G401.6 (cell line): ENCODE results near the gene PTPRCAP.
"Not testable (repeated sequence)": the region's sequence is repeated elsewhere in the genome, so short reads cannot be mapped to it uniquely, and the experiment has no call there.

Source experiments
- FAIRE-seq: peaks from 2 replicates; lab custom pipeline; 2012; peaks lifted over from hg19 to GRCh38; lab: Jason Lieb, UNC

The PTPRCAP gene

GRCh38 chr11:67437082-67437808 lies at the start of gene PTPRCAP:
TSS of gene PTPRCAP (minus strand) at chr11:67437682. CDS start at chr11:67437619, 63 bp downstream.
- no peak for FAIRE-seq

GRCh38 chr11:67486481-67487195 lies 49.2 kb upstream of the PTPRCAP start:
- no peak for FAIRE-seq

GRCh38 chr11:67485873-67486361 lies 48.4 kb upstream of the PTPRCAP start:
- FAIRE-seq: not testable (repeated sequence)

GRCh38 chr11:67484847-67485311 lies 47.4 kb upstream of the PTPRCAP start:
- FAIRE-seq: no peak

GRCh38 chr11:67483831-67484665 lies 46.6 kb upstream of the PTPRCAP start:
- no peak for FAIRE-seq

- peak; percentile 92 for FAIRE-seq
Measured at GRCh38 chr11:67482827-67483798, 45.6 kb upstream of the PTPRCAP start, which contains the start of gene AIP. TSS of gene AIP (plus strand) at chr11:67483026. CDS start at chr11:67483159, 133 bp downstream.

GRCh38 chr11:67482275-67482826 lies 44.9 kb upstream of the PTPRCAP start:
- no peak for FAIRE-seq

GRCh38 chr11:67477344-67478050 lies 40.0 kb upstream of the PTPRCAP start:
- not testable (repeated sequence) for FAIRE-seq

GRCh38 chr11:67476692-67477091 lies 39.2 kb upstream of the PTPRCAP start:
- FAIRE-seq: not testable (repeated sequence)

- no peak for FAIRE-seq
Measured at GRCh38 chr11:67472882-67473281, 35.4 kb upstream of the PTPRCAP start.

GRCh38 chr11:67470337-67471002 lies 33.0 kb upstream of the PTPRCAP start:
- FAIRE-seq: no peak

- FAIRE-seq: no peak
Measured at GRCh38 chr11:67469508-67469811, 32.0 kb upstream of the PTPRCAP start.

- no peak for FAIRE-seq
Measured at GRCh38 chr11:67468759-67469507, 31.5 kb upstream of the PTPRCAP start, which contains the start of gene TMEM134. TSS of gene TMEM134 (minus strand) at chr11:67469251. CDS start at chr11:67469192, 59 bp downstream.

- FAIRE-seq: no peak
Measured at GRCh38 chr11:67468456-67468758, 30.9 kb upstream of the PTPRCAP start.

GRCh38 chr11:67468056-67468455 lies 30.6 kb upstream of the PTPRCAP start:
- FAIRE-seq: no peak

- FAIRE-seq: no peak
Measured at GRCh38 chr11:67466962-67467771, 29.7 kb upstream of the PTPRCAP start.

- no peak for FAIRE-seq
Measured at GRCh38 chr11:67466367-67466766, 28.9 kb upstream of the PTPRCAP start.

GRCh38 chr11:67465530-67465929 lies 28.0 kb upstream of the PTPRCAP start:
- not testable (repeated sequence) for FAIRE-seq
